Endothelial cell of umbilical vein (primary cell): Measurements from ENCODE around the gene ATF6B.
A peak's percentile ranks its signal among the peaks of the same experiment; 100 is the strongest.

ENCODE experiments used
- EZH2 ChIP-seq: IDR thresholded peaks from 2 replicates; pipeline ENCODE4 v1.6.1; 2012; ENCODE audit warnings: borderline replicate concordance, low read depth, mild to moderate bottlenecking, moderate library complexity, low read length, inconsistent platforms; ENCODE audit not compliant: severe bottlenecking
- JUN ChIP-seq: IDR thresholded peaks from 2 replicates; pipeline ENCODE4 v1.6.1; 2011; ENCODE audit warnings: borderline replicate concordance, low read depth; ENCODE audit not compliant: insufficient read length, insufficient read depth
- POLR2A ChIP-seq: IDR thresholded peaks from 2 replicates; pipeline ENCODE4 v1.6.1; 2012; ENCODE audit warnings: low read depth, mild to moderate bottlenecking, control low read depth, low read length
- POLR2AphosphoS5 ChIP-seq: IDR thresholded peaks from 2 replicates; pipeline ENCODE4 v1.6.1; 2012; ENCODE audit warnings: low read depth, mild to moderate bottlenecking, control low read depth, low read length, moderate library complexity; ENCODE audit not compliant: insufficient read depth
- TF ChIP-seq, protein P1 (sequence below), 2 donors: IDR thresholded peaks; 1 replicate in 1 of 2; 2 replicates in 1 of 2; pipeline ENCODE4 v1.5.1; 2011; ENCODE audit warnings: low read length in 2 of 2, mild to moderate bottlenecking in 2 of 2, moderate library complexity in 2 of 2, control low read depth in 1 of 2, inconsistent platforms in 1 of 2, low read depth in 1 of 2; ENCODE audit not compliant: insufficient read depth in 1 of 2; ENCODE audit errors: extremely low read depth in 1 of 2

DNA sequence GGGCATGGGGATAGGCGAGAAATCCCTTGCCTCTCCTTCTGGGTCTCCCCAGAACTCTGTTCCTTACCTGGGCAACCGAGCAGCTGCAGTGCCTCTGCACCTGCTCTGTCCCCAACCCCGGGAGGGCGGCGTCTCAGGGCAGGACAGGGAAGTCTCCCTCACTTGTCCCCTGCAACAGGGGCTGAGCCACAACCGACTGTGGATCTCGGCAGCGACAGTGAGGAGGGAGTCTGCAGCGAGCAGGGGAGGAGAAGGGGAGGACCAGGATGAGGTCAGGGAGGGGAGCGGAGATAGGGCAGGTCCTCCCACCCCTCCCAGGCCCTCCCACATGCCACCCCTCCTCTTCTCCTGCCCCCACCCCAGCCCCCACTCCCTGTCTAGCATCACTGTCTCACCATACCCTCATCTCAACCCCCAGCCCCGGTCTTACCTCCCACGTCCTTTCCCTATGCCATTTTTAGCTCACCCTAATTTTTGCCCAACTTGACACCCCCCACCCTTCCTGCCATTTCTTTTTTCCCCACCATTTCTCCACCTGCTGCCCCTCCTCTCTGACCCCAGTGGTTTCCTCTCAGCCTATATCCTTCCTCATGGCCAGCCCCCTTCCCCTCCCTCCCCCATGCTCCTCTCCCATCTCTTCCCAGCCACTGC, 18.8 kb downstream of the ATF6B start, which contains the start of gene TNXB:
- TF ChIP-seq, protein P1, sequence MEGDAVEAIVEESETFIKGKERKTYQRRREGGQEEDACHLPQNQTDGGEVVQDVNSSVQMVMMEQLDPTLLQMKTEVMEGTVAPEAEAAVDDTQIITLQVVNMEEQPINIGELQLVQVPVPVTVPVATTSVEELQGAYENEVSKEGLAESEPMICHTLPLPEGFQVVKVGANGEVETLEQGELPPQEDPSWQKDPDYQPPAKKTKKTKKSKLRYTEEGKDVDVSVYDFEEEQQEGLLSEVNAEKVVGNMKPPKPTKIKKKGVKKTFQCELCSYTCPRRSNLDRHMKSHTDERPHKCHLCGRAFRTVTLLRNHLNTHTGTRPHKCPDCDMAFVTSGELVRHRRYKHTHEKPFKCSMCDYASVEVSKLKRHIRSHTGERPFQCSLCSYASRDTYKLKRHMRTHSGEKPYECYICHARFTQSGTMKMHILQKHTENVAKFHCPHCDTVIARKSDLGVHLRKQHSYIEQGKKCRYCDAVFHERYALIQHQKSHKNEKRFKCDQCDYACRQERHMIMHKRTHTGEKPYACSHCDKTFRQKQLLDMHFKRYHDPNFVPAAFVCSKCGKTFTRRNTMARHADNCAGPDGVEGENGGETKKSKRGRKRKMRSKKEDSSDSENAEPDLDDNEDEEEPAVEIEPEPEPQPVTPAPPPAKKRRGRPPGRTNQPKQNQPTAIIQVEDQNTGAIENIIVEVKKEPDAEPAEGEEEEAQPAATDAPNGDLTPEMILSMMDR (IDR thresholded peaks at IDR 0.05; ENCODE audit: extremely low read depth in 1 of 2, insufficient read depth in 1 of 2, low read depth in 1 of 2, low read length in 2 of 2): no peak
- TF ChIP-seq POLR2AphosphoS5: peak; percentile 9
- TF ChIP-seq JUN: no peak
- no peak for TF ChIP-seq POLR2A
- peak; percentile 2 for TF ChIP-seq EZH2
